Sigmoid colon (tissue), 4 donors: ENCODE results near the gene BCL2L1.

Experiments used
- CTCF ChIP-seq, 4 experiments: fragments of 450-650 bp in 3 of 4; fragments of 200-600 bp in 1 of 4; IDR thresholded peaks; one replicate each; pipeline ENCODE4 v1.5.1; 2016 to 2019; ENCODE audit warnings: antibody characterized with exemption in 4 of 4, mild to moderate bottlenecking in 3 of 4, moderate library complexity in 2 of 4
- POLR2A ChIP-seq, 2 donors: fragments of 450-650 bp; IDR thresholded peaks; one replicate each; pipeline ENCODE4 v1.6.1; 2016; ENCODE audit warnings: antibody characterized with exemption in 2 of 2, mild to moderate bottlenecking in 2 of 2, moderate library complexity in 2 of 2
- POLR2AphosphoS5 ChIP-seq, 4 donors: sonication (generic); formaldehyde crosslinking; IDR thresholded peaks; one replicate each; pipeline ENCODE4 v1.6.1; 2017; ENCODE audit warnings: antibody characterized with exemption in 4 of 4

DNA sequence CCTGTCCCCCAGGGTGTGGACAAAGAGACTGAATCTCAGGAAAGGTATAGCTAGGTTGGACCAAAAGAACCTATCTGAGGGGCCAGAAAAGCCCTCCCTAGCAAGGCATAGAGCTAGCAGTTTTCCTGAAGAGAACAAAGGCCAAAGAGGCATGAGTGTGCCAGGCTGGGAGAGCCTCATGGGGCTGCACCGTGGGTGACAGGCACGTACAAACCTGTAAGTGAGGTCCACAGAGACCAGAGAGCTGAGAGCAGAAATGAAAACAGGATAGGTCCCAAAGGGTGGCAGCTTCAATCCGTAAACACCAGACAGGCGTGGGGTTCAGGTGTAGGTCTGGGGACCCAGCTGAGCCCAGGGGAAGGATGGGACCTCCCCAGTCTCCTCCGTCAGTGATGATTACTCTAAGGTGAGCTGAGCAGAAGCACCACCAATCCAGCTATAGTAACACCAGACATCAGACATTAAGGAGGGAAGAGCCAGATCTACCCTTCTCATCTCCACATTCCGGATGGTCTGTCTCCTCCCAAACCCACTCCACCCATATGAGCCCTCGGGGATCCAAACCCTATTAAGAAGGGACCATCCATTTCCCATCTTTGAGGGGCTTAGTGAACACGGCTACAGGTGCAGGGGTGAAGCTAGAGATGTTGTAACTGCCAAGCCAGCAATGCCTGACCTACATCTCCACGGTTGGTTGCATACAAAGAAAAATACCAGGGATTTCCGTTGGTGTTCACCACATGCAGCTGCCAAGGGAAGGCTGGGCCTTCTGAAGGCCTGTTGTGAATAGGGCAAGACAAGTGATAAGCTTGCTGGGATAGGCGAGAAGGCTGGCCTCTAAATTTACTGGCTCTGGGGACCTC is 38.3 kb downstream of the BCL2L1 start:
- TF ChIP-seq POLR2A (IDR thresholded peaks at IDR 0.05) = no peak
- no peak for TF ChIP-seq CTCF (IDR thresholded peaks at IDR 0.05)
- TF ChIP-seq POLR2AphosphoS5 (IDR thresholded peaks at IDR 0.05) = no peak
